ENCODE measurements around the gene PRPH. TPM values are rescaled to one million over a fixed set of nuclear protein-coding genes. Genes with fewer than 3 reads are reported as not detected.

Gene PRPH
- total and polyA plus RNA-seq, 7 donors = 0.06 to 0.20 TPM; not detected in 5

GRCh38 chr12:49288922-49289555 is 5.9 kb upstream of the PRPH start:
- no peak for DNase-seq
- Histone ChIP-seq H3K27ac (no peak overlapping the region), H3K4me3 (no peak overlapping the region), H3K4me1 (no peaks in the 10 kb centered on the region), H3K36me3 (ENCODE audit: insufficient read depth in 1 of 2, low read depth in 1 of 2) (no peaks in the 10 kb centered on the region), H3K27me3 (ENCODE audit: insufficient read depth in 3 of 3, low read length in 2 of 3) (peaks cover 0 to 12% (median 4%) of the 10 kb centered on the region in 3 donors), H3K9me3 (no peaks in the 10 kb centered on the region)
- intact Hi-C loops (cut with DNase I) = loop anchor here in 1 of 2 donors (2.0 to 5.0 kb wide), 2 partner anchors 54 to 223 kb away; no protein-coding TSS in a partner anchor
- TF ChIP-seq, protein P1, sequence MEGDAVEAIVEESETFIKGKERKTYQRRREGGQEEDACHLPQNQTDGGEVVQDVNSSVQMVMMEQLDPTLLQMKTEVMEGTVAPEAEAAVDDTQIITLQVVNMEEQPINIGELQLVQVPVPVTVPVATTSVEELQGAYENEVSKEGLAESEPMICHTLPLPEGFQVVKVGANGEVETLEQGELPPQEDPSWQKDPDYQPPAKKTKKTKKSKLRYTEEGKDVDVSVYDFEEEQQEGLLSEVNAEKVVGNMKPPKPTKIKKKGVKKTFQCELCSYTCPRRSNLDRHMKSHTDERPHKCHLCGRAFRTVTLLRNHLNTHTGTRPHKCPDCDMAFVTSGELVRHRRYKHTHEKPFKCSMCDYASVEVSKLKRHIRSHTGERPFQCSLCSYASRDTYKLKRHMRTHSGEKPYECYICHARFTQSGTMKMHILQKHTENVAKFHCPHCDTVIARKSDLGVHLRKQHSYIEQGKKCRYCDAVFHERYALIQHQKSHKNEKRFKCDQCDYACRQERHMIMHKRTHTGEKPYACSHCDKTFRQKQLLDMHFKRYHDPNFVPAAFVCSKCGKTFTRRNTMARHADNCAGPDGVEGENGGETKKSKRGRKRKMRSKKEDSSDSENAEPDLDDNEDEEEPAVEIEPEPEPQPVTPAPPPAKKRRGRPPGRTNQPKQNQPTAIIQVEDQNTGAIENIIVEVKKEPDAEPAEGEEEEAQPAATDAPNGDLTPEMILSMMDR (IDR thresholded peaks at IDR 0.05) = no peak
- no peak for ATAC-seq
- 80 to 86% (median 84%) methylated on average over 9 of the region's 9 CpGs for WGBS, 3 donors

DNA sequence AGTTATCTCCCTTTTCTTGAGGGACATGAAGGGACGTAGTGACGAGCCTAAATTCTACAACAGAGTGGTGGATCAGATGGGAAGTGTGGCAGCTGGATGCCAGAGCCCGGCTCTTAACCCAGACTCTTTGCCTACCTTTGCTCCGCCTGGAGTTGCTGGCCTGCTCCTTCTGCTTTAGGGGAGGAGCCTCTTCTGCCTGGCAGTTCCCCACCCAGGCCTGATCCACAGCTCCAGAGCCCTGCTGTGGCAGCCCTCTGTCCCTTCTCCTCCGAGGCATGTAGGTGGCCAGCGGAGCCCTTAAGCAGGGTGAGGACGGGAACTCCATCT is 2.3 kb upstream of the PRPH start:
- Histone ChIP-seq H3K36me3 (ENCODE audit: insufficient read depth in 1 of 2, low read depth in 1 of 2) (no peaks in the 10 kb centered on the region), H3K27ac (no peak overlapping the region), H3K9me3 (no peaks in the 10 kb centered on the region), H3K4me1 (peaks cover 6% of the 10 kb centered on the region), H3K27me3 (ENCODE audit: insufficient read depth in 3 of 3, low read length in 2 of 3) (peaks cover 0 to 39% (median 26%) of the 10 kb centered on the region in 3 donors), H3K4me3 (no peak overlapping the region)
- TF ChIP-seq, protein P1 (IDR thresholded peaks at IDR 0.05) = no peak
- intact Hi-C loops (cut with DNase I) = loop anchor here in 1 of 2 donors (5.0 kb wide), 1 partner anchor 45 kb away; the partner anchor contains the start of gene C1QL4
- DNase-seq (no peak), ATAC-seq (peak in 1 of 4 donors; percentile 12)
- WGBS, 3 donors = 48 to 64% (median 51%) methylated on average over 7 of the region's 7 CpGs

DNA sequence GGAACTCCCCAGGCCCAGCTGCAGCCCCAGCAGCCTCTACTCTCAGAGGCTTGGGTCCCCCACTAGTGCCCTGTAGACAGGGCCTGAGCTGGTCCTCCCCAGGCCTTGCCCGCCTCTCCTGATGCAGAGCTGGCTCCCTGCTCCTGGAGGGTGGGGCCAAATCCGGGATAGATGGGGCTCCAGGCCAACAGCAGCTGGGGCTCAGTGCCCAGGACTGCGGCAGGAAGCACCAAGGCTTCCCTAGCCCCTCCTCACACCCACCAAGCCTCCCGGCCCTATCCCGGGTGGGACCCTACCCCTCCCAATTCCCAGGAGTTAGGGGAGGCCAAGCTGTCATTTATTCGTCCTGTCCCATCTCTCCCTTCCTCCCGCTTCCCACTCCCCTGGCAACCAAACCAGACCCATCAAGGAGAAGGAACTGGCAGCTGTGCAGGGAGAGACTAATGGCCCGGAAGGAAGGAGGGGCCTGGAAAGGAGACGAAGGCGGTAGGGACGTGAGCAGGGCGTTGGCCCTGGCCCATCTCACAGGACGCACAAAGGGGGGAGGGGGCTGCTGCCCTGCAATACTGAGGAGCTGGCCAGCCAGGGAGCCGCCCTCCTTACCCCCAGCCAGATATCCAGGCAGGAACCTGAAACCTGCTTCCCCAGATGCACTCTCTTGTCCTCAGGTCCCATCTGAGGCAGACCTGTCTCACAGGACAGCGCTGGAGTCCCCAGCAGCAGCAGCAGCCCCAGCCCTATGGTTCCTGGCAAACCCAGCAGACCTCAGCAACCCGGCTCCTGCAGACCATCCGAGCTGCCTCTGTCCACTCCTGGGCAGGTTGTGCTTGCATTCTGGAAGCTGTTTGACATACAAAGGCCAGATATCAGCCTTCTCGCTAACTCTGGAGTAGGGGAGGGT is 1.6 kb upstream of the PRPH start:
- TF ChIP-seq, protein P1 (IDR thresholded peaks at IDR 0.05) = no peak
- ATAC-seq (peak in 2 of 4 donors; percentile 15 to 17), DNase-seq (peak in 1 of 2 donors; percentile 66)
- peaks cover 0 to 41% (median 33%) of the 10 kb centered on the region in 3 donors for H3K27me3 ChIP-seq (ENCODE audit: insufficient read depth in 3 of 3, low read length in 2 of 3)
- H3K27ac ChIP-seq = no peak overlapping the region
- H3K4me3 ChIP-seq = no peak overlapping the region
- WGBS, 3 donors = 23 to 30% (median 27%) methylated on average over 17 to 18 of the region's 18 CpGs
- peaks cover 6% of the 10 kb centered on the region for H3K4me1 ChIP-seq
- no peaks in the 10 kb centered on the region for H3K36me3 ChIP-seq (ENCODE audit: insufficient read depth in 1 of 2, low read depth in 1 of 2)
- intact Hi-C loops (cut with DNase I) = loop anchor here in 1 of 2 donors (5.0 kb wide), 1 partner anchor 44 kb away; the partner anchor contains the start of gene C1QL4
- no peaks in the 10 kb centered on the region for H3K9me3 ChIP-seq

DNA sequence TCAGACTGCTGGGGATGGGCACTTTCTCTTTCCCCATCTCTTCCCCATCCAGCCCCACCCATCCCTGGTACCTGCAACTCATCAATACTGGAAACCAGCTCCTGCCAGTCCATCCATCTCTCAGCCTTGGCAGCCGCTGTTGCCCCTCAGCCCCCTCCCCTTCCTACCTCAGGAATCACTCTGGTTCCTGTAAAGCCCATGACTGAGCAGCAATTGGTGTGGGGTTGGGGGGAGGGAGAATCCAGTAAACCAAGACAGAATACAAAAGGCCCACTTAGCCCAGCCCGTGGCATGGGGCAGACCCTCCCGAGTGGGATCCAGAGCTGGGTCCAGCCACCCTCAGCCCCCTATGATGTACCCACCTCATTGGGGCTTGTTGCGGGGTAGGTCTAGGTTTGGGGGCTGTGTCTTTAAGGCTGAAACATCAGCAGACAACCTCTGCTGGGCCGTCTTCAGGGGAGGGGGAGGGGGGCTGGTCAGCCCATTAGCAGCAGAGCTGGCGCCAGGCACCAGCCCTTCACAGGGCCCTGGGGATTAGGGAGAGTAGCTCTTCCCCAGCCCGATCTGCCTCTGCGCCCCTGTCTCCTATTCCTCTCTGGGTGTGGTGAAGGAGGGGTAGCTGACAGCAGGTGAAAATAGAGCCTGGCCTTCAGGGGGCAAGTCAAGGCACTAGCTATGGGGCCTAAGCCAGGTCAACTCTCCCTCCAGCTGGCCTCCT is 702 bp upstream of the PRPH start:
- TF ChIP-seq, protein P1 (IDR thresholded peaks at IDR 0.05) = no peak
- WGBS, 3 donors = 80 to 84% (median 80%) methylated on average over 7 to 8 of the region's 8 CpGs
- Histone ChIP-seq H3K27ac (no peak overlapping the region), H3K4me3 (no peak overlapping the region), H3K27me3 (ENCODE audit: insufficient read depth in 3 of 3, low read length in 2 of 3) (peaks cover 0 to 48% (median 34%) of the 10 kb centered on the region in 3 donors), H3K36me3 (ENCODE audit: insufficient read depth in 1 of 2, low read depth in 1 of 2) (no peaks in the 10 kb centered on the region), H3K4me1 (peaks cover 6% of the 10 kb centered on the region), H3K9me3 (no peaks in the 10 kb centered on the region)
- no peak for ATAC-seq
- no peak for DNase-seq
- intact Hi-C loops (cut with DNase I) = loop anchor here in 1 of 2 donors (5.0 kb wide), 1 partner anchor 43 kb away; the partner anchor contains the start of gene C1QL4

All from psoas muscle (tissue), 8 donors.